DMS153 (cell line): ENCODE results near the gene ARMC3.
"Not testable (repeated sequence)": the region's sequence is repeated elsewhere in the genome, so short reads cannot be mapped to it uniquely, and the experiment has no call there.

Experiments
- DNase-seq: peaks from one replicate; lab custom pipeline; 2025; lab: John Stamatoyannopoulos, UW

Gene ARMC3

DNA sequence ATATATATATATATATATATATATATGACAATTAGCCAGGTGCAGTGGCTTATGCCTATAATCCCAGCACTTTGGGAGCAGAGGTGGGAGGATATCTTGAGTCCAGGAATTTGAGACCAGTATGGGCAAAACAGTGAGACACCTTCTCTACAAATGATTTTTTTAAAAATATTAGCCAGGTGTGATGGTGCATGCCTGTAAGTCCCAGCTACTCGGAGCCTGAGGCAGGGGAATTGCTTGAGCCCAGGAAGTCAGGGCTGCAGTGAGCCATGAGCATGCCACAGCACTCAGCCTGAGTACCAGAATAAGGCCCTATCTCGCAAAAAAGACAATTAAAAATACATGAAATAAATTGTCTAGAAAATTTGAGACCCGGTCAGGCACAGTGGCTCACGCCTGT, 120.3 kb downstream of the ARMC3 start:
- no peak for DNase-seq

DNA sequence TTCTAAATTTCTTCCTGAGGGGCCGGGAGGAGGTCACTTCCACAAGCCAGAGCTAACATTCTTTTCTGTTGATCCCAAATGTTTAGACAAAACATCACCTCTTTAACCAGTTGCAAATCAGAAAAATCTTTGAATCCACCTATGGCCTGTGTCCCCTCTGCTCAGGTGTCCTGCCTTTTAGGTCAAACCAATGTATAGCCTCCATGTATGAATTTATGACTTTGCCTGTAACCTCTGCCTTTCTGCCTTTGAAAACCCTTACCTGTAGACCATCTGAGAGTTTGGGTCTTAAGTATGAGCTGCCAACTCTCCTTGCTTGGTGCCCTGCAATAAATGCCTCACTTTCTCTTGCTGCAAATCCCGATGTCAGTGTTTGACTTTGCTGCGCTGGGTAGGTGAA, 123.4 kb downstream of the ARMC3 start:
- DNase-seq, result no peak

DNA sequence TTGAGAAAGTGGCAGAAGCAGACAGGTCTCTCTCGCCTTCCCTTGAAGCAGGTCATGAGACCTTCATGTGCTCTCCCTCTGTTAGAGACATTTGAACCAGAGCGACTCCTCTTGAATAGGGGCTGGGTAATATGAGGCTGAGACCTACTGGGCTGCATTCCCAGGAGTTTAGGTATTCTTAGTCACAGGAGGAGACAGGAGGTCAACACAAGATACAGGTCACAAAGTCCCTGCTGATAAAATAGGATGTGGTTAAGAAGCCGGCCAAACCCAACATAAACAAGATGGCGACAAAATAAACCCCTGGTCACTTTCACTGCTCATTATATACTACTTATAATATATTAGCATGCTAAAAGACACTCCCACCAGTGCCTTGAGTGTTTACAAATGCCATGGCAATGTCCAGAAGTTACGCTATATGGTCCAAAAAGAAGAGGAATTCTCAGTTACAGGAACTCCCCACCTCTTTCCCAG, 124.0 kb downstream of the ARMC3 start:
- DNase-seq, result no peak

DNA sequence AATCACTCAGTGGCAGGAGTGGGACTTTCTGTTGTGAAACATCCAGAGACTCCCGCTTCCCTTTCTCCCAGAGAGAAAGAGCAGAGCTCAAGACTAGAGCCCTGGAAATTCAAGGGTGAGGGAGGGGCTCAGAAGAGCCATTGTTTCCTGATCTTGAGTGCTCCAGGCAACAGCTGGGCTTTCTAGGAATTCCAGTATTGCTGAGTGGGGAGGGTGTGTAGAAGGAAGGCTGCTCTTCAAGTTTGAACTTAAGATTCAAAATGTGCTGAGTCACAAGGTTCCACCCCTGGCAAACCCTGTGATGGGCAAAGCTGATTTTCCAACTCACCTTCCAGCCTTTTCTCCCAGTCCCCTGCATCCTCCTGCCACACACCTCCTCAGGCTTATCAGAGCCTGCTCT, 125.2 kb downstream of the ARMC3 start:
- DNase-seq, result no peak

DNA sequence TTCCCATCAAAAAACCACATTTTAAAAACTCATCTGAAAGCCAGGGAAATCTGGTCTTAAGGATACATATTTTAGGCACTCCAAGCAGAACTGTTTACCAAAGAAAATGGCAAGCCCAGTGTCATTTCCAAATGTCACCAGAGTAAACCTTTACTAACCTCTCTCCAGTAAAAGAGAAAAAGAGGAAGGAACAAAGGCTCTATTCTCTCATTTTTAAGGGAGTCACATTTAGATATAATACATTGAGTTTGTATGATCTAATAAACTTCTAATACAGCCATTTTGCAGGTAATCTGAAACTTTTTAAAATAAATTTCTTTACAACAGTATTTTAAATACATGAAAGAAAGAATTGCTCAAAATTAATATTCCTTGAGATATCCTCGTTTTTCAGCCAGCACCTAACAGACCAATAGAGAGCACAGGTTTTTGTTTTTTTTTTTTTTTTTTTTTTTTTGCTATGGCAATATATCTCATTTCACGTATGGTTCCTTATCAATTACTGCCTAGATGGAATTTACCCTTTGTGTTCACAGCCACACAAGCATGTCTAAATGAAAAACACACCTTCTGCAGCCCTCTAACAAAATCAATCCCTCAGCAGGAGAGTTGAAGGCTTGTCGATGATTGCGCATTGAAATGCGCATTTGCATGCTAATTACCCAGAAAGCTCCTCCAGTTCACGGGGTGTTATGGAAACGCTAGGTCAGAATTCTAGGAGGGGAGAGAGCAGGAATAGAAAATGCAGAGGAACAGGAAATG, 127.8 kb downstream of the ARMC3 start:
- no peak for DNase-seq

DNA sequence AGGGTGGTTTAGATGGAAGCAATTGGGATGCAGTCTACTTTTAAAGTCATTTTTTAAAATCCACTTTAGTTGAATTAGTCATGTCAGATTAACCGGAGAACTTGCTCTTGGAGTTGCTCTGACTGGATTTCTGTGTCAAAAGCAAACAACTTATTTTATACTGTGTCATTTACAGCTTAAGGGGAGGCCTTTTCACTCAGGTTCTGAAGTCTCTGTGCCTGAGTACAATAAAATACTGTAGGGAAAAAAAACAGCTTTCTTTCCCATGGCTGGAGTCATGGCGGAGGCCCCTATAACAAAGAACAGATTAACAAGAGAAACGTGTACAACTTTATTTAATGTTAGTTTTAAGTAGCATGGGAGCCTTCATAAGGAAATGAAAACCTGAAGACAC, 128.3 kb downstream of the ARMC3 start:
- DNase-seq, result no peak

DNA sequence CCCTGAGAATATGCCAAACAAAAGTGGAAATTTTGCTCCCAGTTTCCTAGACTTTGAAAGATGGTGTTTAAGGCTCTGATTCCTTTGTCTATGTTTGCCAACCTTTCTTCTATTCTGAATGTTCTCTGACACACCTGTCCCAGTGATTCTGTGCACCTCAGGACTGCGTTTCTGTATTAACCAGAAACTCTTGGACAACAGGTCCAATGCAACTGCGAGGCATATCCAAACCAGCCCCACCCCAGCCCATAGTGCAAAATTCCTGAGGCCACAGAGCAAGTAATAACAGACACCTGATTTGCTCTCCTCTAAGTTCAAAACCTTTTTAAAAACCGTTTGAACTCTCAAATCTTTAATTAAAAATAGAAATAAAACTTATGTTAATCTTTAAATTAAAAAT, 130.5 kb downstream of the ARMC3 start:
- DNase-seq, result no peak

DNA sequence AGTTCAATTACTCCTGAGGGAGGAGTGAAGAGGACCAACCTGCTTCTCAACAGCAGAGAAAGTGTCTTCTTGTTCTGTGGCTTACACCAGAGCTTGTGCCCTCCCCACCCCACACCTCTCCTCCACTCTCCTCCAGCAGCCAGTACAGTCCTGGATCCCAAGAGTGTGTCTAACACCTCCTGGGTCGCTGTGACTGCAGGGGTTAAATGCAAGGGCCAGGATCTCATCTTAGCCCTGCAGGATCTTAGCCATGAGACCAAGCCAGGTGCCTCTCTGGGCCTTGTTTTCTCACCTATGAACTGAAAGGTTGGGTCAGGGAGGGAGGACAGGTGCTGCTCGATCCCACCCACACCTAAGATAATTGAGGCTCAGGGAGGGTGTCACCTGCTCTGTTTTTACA, 133.1 kb downstream of the ARMC3 start:
- no peak for DNase-seq

DNA sequence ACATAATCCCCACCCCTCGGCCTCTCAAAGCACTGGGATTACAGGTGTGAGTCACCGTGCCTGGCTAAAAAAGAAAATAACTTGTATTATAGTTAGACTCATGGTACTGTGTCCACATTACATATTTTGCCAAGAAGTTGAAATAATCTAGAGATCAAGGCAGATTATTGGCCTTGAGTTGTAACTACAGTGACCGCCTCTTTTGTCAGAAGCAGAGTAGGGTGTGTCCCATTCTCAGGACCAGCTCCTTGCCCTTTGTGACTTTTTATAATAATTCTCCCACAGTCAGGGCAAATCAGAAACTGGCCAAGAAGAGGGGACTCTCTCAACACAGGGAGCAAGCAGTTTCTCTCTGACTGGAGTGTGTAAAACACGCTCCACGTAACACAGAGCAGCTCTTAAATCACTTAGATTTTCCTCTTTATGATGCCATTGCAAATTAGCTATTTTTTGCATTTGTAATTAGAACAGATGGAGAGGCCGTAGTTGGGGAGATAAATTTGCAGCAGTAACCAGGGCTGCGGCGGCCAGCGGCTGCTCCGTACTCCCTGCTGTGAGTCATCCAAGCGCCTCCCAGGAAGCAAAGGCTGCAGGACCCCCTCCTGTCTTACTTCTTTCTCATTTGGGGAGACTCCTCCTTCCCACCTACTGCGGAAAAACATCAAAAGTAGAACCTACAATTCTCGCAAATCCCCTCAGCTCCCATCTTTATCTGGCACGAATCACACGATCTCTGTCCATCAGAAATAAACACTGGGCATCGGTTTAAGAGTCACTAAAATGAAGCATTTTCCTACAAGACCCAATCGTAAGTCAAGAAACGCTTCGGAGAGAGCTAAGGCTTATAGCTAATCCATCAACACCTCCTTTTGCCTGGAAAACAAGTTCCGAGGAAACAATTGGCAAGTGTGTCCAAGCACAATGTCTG, 135.5 kb downstream of the ARMC3 start:
- DNase-seq, result no peak

DNA sequence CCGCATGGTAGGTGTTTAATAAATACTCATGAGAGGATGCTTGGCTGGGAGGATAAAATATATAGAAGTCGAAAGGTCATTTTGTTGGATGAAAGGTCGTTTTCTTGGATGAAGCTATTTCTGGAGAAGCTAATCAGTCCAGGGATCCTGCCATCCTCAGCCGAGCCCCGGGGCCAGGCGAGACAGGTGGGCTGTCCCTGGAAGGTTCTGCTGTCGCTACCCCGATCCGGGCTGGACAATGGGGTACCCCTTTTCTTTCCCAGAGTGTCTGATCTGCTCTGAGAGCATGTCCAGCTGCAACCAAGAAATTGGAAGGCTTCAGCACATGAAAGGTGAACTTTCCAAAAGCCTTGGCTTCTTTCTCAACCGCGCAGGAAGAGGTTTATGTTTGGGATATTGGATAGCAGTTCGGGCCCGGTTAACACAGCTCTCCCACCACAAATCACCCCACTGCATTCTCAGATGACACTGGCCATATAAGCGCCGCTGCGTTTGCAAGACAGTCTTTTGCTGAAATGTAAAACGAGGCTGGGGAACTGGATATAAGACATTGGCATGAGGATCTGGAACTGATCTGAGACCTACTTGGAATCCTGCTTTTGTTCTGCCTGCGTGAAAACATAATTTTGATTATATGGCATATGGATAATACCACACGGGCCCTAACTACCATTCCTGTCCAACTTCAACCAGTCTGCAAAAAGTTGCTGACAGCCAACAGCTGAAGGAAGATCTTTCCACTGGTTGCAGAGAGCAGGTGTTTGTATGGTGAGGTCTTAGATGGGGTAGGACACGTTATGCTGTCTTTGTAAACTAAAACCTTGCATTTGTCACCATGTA, 136.3 kb downstream of the ARMC3 start:
- no peak for DNase-seq

DNA sequence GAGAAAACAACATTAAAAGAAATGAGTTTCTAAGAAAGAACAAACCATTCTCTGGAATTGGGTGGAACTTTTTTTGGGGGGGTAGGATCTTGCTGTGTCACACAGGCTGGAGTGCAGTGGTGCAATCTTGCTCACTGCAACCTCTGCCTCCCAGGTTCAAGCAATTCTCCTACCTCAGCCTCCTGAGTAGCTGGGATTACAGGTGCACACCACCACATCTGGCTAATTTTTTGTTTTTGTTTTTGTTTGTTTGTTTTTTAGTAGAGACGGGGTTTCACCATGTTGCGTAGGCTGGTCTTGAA, 136.9 kb downstream of the ARMC3 start:
- not testable (repeated sequence) for DNase-seq

DNA sequence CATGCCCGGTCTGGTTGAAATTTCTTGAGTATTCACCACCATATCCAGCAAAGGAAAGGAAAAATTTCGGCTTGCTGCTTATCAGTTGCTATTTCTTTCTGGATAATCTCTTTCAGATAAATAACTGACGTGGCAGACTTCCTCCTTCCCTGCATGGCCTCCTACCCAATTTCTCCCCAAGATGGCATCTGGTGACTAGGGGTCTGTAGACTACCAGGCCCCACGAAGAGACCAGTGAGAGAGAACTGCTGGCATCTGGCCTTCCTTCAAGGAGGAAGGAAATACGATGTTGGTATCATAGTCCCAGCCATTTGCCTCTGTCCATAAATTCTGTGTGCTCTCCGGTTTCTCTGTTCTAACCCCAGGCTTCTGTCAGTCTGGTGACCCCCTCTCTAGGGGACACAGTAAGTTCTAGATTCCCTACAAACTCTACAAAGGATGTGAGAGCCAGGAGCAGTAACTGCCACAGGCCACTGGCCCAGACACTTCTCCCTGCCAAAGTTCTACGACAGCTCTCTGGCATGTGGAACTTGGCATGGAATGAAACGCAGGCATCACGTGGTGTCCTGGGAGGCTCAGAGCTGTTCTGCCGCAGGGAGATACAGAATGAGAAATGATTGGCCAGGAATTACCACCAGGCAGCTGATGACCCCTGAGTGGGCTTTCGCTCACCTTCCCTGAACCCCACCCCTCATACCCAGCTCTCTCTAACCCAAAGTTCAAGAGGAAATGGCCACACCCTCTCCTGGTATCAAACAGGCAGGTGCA, 137.5 kb downstream of the ARMC3 start:
- DNase-seq, result no peak

DNA sequence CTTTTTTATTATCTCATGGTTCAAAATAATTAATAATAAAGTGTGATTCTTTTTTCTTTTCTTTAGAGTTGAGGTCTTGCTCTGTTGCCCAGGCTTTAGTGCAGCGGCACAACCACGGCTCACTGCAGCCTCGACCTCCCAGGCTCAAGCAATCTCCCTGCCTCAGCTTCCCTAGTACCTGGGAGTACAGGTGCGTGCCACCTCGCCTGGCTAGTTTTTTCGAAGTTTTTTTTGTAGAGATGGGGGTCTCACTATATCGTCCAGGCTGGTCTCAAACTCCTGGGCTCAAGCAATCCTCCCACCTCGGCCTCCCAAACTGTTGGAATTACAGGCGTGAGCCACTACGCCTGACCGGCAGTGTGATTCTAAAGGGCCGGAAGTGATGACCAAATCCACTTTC, 139.5 kb downstream of the ARMC3 start:
- no peak for DNase-seq

DNA sequence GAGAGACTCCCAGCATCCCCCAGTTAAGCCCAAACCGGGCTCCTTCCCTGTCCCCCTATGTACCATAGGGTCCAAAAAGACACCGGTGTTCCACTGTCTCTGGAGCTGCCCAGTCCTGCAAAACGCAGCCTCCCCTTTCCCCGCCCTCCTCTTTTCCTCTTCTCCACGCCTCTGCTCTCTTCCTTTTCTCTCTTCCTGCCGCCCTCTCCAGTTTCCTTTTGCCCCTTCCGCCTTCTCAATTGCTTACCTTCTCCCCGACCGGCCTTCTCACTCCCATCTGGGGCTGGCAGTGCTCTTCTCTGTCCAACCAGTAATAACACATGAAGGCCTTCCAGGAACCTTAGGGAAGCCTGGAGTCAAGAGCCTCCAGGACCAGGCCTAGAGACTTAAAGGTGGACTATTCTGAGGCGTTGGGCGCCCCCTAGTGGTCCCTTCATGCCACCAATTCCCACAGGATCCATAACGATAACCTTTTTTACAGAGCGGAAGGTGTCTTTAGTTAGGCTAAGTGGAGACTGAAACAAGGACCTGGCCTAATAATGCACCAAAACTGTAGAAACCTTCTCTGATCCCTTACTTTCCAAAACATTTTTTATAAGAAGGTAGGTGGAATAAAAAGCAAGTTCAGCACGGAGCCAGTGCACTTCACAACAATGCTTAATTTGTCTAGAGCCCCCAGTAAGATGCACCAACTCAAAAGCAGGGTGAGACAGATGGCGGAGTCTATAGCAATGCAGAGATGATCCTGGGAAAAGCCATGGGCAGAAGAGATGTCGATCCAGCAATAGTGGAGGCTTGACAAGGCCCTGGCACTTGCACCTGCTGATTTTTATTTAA, 140.3 kb downstream of the ARMC3 start:
- DNase-seq, result peak; percentile 17

DNA sequence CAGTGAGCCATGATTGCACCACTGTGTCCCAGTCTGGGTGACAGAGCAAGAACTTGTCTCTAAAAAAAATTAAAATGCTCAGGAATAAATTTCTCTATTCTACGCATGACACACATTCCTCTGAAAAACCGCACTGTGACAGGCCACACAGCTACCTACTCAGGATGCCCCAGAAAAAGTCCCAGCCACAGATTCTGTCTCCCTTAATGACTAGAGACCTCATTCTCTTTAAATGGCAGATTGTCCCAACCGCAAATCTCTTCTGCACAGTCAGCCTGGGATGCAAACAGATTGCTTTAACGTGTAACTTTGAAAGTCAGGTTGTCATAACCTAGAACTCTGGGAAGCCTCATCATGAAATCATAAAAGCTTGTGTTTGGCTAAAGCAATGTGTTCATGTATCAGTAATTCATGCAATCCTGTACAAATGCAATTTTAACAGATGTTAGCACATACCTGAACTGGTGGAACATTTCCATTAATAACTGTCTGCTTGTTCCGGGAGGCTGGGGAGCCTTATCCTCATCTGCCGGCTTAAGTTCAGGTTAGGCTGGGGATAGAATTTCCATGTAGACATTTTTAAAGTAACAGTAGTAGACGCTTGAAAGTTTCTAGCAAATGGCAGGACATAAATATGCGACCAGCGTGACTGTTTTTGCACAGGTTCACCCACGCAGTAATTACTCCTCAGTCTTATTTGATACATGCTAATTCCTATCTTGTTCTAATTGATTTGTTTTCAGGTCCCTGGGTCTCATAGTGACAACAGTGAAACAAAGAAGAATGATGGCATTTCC, 141.4 kb downstream of the ARMC3 start:
- DNase-seq, result no peak

DNA sequence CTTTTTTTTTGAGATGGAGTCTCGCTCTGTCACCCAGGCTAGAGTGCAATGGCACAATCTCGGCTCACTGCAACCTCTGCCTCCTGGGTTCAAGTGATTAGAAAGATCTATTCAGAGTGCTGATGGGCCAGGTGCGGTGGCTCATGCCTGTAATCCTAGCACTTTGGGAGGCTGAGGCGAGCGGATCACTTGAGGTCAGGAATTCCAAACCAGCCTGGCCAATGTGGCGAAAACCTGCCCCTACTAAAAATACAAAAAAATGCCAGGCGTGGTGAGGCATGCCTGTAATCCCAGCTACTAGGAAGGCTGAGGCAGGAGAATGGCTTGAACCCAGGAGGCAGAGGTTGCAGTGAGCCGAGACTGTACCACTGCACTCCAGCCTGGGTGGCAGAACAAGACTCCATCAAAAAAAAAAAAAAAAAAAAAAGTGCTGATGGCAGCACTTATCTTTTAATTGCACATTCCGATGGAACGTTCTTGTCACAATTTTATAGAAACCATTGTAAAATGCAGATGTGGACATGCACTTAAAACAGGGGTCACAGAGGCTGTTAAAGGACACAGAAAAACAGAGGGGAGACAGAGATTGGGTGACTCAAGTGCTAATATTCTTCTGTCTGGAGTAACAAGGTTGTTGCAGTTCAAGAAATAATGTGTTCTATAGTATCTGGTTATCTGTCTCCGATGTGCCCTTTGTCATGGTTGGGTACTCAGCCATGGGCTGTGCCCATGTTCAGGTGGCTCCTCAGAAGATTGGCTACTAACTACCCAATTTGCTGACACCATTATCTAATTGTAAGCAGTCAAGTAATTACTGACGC, 142.4 kb downstream of the ARMC3 start:
- DNase-seq, result not testable (repeated sequence)

DNA sequence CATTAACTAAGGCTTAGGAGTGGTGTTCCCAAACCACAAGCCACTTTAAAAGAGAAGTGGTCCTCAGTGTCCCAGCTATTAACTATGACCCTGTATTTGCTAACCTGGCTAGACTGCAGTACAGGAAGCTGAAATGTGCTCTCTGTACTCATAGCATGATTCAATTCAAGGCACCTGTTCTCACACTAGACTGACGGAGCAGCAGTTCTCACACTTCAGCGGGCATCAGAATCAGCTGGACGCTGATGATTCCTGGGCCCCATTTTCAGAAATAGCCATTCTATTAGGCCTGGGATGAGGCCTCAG, 143.0 kb downstream of the ARMC3 start:
- DNase-seq, result peak; percentile 64

DNA sequence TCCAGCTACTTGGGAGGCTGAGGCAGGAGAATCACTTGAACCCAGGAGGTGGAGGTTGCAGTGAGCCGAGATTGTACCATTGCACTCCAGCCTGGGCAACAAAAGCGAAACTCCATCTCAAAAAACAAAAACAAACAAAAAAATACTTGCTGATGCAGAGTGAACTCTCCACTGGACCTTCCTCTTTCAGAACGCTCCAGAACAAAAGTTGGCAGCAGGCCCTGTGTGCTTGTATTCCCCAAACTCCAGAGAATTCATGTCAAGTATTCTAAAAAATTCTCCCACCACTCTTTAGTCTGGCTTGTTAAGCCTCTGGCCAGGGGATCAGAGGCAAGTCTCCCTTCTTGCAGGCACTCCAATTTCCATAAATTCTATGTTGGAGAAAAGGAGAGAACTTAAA, 144.7 kb downstream of the ARMC3 start:
- not testable (repeated sequence) for DNase-seq

DNA sequence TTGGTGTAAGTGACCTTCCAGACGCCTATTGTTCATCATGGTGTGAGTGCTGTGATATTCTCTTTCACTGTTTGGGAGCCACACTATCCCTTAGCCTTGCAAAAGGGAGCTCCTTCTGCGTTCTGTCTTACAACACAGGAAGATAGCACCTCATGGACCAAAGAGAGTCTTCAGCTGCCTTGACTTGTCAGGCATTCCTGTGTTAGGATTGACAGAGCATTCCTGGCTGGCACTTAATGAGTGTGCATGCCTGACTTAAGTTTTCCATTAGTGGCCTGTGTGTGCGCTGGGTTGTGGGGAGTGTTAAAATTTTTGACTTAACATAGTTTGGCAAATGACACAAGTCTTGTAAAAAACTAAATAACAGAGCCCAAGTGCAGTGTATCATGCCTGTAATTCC, 145.7 kb downstream of the ARMC3 start:
- DNase-seq, result no peak
